Fibroblast of villous mesenchyme (primary cell): ENCODE measurements around the gene BAAT. TPM values are rescaled to one million over a fixed set of nuclear protein-coding genes. Genes with fewer than 3 reads are reported as not detected.
"Not testable (repeated sequence)": the region's sequence is repeated elsewhere in the genome, so short reads cannot be mapped to it uniquely, and the experiment has no call there.

Experiments
- DNase-seq: peaks from one replicate; pipeline ENCODE4 v3.0.0-alpha.2; 2010; ENCODE audit warnings: low read depth
- H3K4me3 ChIP-seq: 2 replicates; pipeline ENCODE4 v1.5.1; 2011; ENCODE audit warnings: low read depth, mild to moderate bottlenecking, low read length
- CTCF ChIP-seq: IDR thresholded peaks from 2 replicates; pipeline ENCODE4 v1.5.1; 2012; ENCODE audit warnings: low read depth, mild to moderate bottlenecking, low read length; ENCODE audit not compliant: insufficient read depth
- total RNA-seq: library from RNA; depleted of rRNA; stranded (reverse); fragments of >200 nt; gene quantifications from 2 replicates; pipeline ENCODE4 v1.2.3, GENCODE V29; 2012

BAAT gene
- under 0.01 TPM in 1 of 2 replicates, not detected in the other for total RNA-seq

DNA sequence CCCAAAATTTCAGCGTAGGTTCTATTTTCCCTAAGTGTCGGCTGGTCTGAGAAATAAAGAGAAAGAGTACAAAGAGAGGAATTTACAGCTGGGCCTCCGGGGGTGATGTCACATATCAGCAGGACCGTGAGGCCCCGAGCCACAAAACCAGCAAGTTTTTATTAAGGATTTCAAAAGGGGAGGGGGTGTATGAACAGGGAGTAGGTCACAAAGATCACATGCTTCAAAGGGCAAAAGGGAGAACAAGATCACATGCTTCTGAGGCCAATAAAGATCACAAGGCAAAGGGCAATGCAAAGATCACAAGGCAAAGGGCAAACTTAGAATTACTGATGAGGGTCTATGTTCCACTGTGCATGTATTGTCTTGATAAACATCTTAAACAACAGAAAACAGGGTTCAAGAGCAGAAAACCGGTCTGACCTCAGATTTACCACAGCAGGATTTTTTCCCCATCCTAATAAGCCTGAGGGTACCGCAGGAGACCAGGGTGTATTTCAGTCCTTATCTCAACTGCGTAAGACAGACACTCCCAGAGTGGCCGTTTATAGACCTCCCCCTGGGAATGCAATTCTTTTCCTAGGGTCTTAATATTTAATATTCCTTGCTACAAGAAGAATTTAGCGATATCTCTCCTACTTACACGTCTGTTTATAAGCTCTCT, at the start of gene BAAT:
Gene BAAT, minus strand, starts transcription at position 134 of the 664 bp plus-strand sequence. CDS start 13,602 bp downstream, outside the sequence.
- not testable (repeated sequence) for DNase-seq, H3K4me3 ChIP-seq

- no peak for TF ChIP-seq CTCF
- DNase-seq: no peak
Measured at GRCh38 chr9:101433229-101433628, 48.4 kb upstream of the BAAT start.

GRCh38 chr9:101432740-101433139, 47.9 kb upstream of the BAAT start:
- DNase-seq: no peak
- H3K4me3 ChIP-seq: no peak overlapping the region
- TF ChIP-seq CTCF: no peak

More at GRCh38 chr9:101433229-101433628, 48.4 kb upstream of the BAAT start:
- no peak overlapping the region for H3K4me3 ChIP-seq

DNA sequence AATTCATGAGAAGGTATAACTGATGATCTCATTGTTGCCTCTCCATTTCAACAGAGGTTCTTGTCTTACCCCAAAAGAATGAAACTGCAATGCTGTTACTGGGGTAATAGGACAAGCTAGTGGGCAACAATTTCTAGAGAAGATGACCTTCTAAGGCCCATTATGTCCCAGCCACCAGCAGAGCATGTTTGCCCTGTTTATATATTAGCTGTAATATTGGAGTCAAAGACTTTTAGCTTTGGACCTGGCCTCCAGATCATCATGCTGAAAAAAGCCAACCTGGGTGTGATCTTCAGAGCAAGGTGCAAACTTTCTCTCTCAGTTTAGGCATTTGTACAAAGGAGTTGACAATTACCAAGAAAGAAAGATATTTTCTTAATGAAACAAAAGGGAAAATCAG, 47.4 kb upstream of the BAAT start:
- TF ChIP-seq CTCF: no peak
- no peak for DNase-seq
- no peak overlapping the region for H3K4me3 ChIP-seq

- DNase-seq: no peak
- no peak overlapping the region for H3K4me3 ChIP-seq
- TF ChIP-seq CTCF: no peak
Measured at GRCh38 chr9:101429736-101430135, 44.9 kb upstream of the BAAT start.

DNA sequence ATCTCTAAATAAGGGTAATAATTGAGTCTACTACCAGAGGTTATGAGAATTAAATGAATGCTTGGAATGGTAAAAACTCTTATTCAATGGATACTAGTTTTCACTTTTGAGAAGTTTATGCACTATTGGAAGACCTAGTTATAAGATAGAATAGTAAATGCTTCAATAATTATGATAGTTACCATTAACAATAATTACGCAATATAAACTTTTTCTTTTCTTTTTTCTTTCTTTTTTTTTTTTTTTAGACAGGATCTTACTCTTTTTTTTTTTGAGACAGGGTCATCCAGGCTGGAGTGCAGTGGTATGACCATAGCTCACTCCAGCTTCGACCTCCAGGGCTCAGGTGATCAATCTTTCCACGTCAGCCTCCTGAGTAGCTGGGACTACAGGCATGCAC, 44.1 kb upstream of the BAAT start:
- H3K4me3 ChIP-seq: no peak overlapping the region
- no peak for DNase-seq
- no peak for TF ChIP-seq CTCF

DNA sequence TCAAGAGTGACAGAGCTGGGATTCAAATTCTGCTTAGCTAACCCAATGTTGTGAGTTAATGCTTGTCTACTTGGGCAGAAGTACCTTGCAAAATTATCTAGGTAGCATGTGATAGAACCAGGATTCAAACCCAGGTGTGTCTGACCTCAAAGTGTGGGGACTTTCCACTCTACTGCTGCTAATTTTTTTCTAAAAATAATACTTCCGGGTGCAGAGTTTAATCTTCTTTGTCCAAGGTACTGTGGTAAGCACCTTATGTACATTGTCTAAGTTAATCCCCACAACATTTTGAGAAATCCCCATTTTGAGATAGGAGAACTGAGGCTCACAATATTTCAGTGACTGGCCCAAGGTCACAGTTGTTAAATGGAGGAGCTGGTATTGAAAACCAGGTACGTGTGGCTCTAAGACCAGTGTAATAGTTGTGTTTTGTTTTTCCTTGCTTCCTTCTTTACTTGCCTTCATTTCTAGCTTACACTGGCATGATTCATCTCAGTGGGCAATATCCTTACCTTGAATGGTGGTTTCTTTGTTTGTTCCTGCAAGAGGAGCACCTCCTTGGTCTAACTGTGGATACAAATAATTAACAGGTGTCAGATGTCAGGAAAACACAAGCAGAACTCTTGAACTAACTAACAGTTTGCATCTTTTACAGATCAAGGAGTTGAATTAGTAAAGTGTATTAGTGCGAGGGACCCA, 43.3 kb upstream of the BAAT start:
- TF ChIP-seq CTCF: no peak
- no peak for DNase-seq
- no peak overlapping the region for H3K4me3 ChIP-seq
